Neural progenitor cell (in vitro differentiated cells): ENCODE data around the gene RGL2.

Experiments used
- CTCF ChIP-seq: fragments of 200-600 bp; sonication (generic); IDR thresholded peaks from 2 replicates; pipeline ENCODE4 v1.5.1; 2017; ENCODE audit warnings: antibody characterized with exemption, mild to moderate bottlenecking
- EZH2 ChIP-seq: fragments of 200-600 bp; sonication (generic); IDR thresholded peaks from 2 replicates; pipeline ENCODE4 v1.6.1; 2017; ENCODE audit warnings: antibody characterized with exemption, mild to moderate bottlenecking, moderate library complexity
- EZH2phosphoT487 ChIP-seq: fragments of 200-600 bp; sonication (generic); IDR thresholded peaks from 2 replicates; pipeline ENCODE4 v1.6.1; 2017; ENCODE audit warnings: antibody characterized with exemption

GRCh38 chr6:33289784-33290315, 8.9 kb downstream of the RGL2 start:
- TF ChIP-seq CTCF (no peak), EZH2phosphoT487 (no peak), EZH2 (no peak)
